ENCODE data around the gene DNAJC3.

DNA sequence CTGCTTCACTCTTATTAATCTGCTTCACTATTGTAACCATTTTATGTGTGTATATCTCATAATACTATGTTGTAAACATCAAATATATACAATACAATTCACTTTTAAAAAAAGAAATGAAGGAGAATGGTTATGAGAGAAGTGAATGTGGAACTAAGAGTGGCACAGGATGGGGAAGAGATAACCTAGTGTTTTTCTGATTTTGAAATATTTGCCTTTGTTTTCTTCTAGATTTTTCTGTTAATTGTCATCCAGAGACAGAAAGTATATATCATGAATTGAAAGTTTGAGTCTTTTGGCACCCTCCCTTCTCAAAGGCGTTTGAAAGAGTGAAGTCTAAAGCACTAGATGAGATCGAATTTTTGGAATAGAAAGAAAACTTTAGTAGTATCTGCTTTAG lies 2.8 kb downstream of the DNAJC3 start:
- TF ChIP-seq POLR2AphosphoS5 (IDR thresholded peaks at IDR 0.05; ENCODE audit: borderline replicate concordance, low read depth, low read length): no peak
- no peak for TF ChIP-seq EZH2 (IDR thresholded peaks at IDR 0.05)

Data from SK-N-MC (cell line).